GM18870 (cell line): ENCODE measurements around the gene SBK3.
"Not testable (repeated sequence)": the region's sequence is repeated elsewhere in the genome, so short reads cannot be mapped to it uniquely, and the experiment has no call there.

Experiments used
- ATAC-seq: cut with Tn5 transposase; IDR thresholded peaks from one replicate; pipeline ENCODE4 v1.9.1; 2021; ENCODE audit warnings: moderate library complexity; ENCODE audit not compliant: unreplicated experiment

The SBK3 gene

DNA sequence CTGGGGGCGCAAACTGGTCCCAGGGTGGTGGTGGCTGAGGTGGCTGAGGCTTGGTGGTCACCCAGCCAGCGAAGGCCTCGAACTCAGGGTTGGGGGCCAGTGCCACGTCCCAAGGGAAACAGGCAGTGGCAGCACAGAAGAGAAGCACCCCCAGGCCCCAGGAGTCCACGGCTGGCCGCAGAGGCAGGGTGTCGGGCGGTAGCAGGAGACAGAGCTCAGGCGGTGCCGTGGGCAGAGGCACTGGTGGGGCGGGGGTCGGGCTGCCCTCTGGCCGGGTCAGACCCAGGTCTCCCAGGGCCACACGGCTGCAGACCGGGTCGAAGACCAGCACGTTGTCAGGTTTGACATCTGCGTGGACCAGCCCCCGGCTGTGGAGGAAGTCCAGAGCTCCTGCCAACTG, 4.3 kb downstream of the SBK3 start:
- ATAC-seq: no peak

DNA sequence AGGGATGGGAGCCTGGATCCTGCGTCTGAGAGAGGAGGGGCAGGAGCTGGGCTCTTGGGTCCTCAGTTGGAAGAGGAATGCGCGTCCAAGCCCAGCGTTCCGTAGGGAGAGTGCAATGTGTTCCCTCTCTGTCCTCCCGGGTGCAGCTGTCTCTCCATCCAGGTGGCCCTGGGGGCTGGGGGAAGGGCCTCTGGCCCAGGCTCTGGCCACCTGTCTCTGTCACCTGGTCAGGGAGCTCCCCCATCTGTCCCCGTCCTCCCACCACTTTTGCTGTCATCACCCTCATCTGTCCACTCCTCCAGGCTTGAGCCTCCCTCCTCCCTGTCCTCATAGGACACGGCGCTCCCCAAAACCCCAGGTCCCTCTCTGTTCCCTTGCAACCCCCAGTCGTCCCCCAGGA, 4.7 kb downstream of the SBK3 start:
- no peak for ATAC-seq

DNA sequence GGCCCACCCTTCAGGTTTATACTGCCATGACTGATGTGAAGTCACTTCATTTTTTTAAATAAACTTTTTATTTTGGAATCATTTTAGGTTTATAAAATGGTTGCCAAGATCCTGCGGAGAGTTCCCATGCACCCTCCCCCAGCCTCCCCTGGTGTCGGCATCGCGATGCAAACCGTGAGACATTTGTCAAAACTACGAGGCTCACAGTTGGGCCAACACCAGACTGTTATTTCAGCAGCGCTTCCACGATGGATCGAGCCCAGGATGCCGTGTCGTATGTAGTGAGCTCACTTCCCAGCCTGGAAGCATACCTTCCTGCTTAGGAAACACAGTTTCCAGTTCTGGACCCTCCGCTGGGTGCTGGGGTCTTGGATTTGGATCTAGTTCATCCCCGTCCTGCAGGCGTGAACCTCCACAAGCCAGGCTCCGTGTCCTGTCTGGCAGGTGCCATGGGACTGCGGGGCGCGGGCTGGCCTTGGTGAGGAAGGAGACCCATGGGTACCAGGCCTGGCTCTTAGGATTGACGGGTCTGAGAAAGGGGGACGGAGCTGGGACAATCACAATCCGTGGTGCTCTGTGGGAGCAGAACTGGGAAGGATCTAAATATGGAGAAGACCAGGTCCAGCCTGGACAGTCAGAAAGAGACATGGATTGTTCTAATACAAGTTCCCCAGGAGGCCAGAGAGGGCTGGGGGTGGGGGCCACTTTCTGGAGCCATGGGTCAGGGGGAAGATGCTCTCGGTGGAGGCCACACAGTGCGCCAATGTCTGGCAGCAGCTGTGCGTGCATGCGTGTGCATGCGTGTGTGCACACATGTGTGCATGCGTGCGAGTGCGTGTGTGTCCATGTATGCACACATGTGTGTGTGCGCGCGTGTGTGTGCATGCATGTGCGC, 6.0 kb downstream of the SBK3 start:
- no peak for ATAC-seq

DNA sequence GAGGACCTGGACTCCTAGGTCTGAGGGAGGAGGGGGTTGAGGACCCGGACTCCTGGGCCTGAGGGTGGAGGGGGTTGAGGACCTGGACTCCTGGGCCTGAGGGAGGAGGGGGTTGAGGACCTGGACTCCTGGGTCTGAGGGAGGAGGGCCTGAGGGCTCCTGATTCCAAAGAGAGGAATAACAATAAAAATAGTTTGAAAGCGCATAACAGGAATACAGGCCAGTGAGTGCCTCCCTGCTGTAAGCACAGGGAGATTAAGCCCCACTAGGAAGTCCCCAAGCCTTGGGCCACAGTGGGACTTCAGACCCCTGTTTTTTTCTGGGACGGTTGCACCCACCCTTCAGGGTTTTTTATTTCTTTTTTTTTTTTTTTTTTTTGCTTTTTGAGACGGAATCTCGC, 7.2 kb downstream of the SBK3 start:
- ATAC-seq: no peak

DNA sequence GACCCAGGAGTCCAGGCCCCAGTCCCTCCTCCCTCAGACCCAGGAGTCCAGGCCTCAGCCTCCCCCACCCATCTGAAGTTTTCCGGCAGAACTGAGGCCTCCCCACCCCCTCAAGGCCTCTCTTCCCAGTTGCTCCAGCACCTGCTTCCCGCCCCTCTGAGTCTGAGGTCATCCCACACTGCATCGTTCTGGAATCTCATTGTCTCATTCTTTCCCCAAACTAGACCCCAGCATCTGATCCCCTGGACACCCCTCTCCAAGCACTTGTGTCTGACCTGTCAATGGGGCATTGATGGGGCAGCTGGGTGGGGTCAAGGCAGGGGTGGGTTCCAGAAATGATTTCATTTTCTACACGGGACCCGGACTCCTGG, 7.6 kb downstream of the SBK3 start:
- ATAC-seq: no peak

DNA sequence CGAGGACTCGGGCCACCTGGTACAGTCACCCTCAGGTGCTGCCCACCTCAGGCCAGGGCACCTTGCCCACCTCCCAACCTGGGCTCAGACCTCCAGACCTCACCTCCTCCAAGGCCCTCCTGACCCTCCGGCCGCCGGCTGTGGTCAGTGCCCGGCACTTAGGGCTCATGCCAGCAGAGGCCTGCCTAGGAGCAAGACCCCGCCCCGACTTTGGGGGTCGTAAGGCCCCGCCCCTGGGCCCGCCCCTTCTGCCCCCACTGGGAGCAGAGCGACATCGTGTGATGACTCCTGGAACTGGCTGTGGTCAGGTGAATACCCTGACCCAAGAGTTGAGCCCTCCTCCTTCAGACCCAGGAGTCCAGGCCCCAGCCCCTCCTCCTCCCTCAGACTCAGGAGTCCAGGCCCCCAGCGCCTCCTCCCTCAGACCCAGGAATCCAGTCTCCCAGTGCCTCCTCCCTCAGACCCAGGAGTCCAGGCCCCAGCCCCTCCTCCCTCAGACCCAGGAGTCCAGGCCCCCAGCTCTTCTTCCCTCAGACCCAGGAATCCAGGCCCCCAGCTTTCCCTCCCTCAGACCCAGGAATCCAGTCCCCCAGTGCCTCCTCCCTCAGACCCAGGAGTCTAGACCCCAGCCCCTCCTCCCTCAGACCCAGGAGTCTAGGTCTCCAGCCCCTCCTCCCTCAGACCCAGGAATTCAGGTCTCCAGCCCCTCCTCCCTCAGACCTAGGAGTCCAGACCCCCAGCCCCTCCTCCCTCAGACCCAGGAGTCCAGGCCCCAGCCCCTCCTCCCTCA, 8.2 kb downstream of the SBK3 start, which contains the start of gene SBK2:
SBK2 (minus strand) TSS at position 183 of the 790 bp plus-strand sequence. CDS start 839 bp downstream, outside the sequence.
- no peak for ATAC-seq

DNA sequence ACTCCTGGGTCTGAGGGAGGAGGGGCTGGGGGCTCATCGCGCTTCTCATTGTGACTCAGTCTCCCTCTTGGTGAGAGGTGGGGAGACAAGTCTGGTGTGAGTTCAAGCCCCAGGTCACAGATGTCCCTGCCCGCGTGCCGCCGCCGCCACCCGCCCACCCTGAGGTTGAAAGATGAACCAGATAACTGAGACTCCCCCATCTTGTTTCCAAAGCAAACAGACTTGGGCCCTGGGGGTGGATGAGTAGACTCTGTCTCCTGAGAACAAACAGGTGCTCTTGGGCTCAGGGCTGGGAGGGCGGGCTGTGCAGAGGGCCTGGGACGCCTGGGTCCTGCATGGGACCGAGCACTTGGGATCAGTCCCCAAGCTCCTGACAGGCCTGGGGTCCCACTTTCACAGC, 9.0 kb downstream of the SBK3 start:
- ATAC-seq: no peak

DNA sequence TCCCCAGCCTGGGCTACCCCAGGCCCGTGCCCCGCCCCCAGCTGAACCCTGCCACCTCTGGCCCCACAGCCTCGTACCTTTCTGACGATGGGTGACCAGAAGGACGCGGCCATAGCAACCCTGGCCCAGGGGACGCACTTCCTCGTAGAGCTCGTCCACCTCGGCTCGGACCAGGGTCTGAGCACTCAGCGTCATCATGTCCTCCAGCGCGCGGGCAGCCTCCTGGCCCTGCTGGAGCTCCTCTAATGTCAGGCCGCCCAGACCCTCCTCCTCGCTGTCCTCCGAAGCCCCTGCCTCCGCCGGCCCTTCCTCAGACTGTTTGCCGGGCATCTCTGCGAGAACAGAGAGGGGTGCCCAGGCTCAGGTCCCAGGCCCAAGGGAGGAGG, 9.4 kb downstream of the SBK3 start:
- ATAC-seq: no peak

DNA sequence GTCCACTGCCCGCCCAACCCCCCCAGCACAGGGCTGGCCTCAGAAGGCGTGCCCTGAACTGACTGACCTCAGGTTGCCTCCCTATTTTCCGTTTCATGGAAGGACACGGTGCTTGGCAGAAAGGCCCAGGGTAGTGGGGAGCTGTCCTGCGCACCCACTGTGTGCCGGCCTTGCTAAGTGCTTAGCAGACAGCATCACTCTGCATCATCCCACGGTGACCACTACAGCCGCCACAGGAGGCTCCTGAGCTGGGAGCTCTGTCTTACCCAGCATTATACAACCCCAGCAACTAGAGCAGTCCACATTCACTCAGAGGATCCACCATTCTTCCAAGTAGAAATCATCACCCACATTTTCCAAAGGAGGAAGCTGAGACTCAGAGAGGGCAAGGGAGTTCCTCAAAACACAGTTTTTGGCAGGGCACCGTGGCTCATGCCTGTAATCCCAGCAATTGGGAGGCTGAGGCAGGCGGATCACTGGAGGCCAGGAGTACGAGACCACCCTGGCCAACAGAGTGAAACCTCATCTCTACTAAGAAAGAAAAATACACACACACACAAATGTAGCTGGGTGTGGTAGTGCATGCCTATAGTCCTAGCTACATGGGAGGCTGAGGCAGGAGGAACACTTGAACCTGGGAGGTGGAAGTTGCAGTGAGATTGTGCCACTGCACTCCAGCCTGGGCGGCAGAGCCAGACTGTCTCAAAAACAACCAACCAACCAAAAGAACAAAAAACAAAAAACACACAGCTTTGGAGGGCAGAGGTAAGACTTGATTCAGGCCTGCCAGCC, 10.0 kb downstream of the SBK3 start:
- ATAC-seq: no peak

DNA sequence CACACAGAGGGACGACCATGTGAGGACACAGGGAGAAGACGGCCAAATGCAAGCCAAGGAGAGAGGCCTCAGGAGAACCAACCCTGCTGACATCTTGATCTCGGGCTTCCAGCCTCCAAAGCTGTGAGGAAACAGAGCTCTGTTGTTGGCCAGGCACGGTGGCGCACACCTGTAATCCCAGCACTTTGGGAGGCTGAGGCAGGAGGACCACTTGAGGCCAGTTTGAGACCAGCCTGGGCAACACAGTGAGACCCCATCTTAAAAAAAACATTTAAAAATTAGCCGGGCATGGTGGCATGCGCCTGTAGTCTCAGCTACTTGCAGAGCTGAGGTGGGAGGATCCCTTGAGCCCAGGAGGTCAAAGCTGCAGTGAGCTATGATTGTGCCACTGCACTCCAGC, 11.1 kb downstream of the SBK3 start:
- not testable (repeated sequence) for ATAC-seq

DNA sequence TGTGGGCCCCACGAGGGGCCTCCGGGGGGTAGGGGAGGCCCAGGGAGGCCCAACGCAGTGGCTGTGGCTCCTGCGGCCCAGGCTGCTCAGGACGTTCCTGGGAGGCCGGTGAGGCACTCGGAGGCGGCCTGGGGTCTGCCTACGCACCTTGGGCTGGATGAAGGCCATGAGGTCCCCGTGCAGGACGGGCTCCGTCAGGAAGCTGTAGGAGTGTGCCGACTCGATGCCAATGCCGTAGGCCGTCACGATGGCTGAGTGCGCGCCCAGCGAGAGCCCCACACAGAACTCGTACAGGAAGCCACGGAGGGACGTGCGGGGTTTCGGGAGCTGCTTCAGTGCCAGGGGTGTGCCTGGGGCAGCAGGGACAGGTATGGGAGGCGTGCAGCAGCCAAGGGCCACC, 14.3 kb downstream of the SBK3 start:
- ATAC-seq: no peak

DNA sequence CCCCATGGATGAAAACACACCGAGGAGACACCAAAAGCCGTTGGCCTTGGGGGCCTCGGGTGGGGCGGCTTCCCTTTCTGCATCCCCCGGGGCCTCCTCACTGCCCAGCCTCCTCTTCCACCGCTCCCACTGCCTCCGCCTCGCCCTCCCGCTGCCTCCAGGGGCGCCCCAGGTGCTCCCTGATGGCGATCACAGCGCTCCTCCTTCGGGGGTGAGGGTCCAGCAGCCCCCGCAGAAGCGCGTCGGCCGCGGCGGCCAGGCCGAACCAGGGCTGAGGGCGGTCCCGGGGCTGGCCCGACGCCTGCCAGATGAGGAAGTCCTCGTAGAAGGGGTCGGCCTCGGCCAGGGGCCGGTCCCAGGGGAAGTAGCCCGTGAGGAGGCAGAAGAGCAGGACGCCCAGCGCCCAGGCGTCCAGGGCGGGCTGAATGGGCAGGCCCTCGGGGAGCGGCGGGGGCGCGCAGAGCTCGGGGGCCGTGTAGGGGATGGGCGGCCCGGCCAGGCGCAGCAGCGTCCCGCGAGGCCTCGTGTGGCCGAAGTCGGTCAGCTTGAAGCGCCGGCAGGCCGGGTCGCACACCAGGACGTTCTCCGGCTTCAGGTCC, 15.6 kb downstream of the SBK3 start:
- ATAC-seq: no peak

DNA sequence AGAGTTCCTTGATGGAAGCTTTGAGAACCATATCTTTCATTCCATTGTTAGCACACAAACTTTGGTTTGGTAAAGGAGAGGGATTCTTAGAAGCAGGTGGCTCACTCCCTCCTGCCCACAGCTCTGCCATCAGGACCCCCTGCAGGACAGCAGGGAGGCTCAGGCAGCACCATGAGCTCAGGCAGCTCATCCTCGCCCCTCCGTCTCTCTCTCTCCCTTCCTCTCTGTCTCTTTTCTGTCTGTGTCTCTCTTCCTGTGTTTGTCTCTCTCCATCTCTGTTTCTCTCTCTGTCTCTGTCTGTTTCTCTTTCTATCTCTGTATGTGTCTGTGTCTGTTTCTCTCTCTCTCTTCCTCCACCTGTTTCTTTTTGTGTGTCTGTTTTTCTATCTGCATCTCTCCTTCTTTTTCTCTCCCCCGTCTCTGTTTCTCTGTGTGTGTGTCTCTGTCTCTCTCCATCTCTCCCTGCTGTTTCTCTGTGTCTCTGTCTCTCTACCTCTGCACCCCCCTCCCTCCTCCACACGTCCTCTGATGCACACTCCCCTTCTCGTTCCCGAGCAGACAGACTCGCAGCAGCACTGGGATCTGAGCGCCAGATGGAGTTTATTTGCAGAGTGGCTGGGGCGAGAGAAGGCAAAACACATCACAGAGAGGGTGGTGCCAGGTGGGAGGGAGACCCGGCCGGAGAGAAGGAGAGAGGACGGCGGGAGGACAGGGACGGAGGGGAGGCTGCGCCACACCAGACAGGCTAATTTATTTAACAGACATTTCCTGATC, 17.1 kb downstream of the SBK3 start:
- ATAC-seq: no peak

DNA sequence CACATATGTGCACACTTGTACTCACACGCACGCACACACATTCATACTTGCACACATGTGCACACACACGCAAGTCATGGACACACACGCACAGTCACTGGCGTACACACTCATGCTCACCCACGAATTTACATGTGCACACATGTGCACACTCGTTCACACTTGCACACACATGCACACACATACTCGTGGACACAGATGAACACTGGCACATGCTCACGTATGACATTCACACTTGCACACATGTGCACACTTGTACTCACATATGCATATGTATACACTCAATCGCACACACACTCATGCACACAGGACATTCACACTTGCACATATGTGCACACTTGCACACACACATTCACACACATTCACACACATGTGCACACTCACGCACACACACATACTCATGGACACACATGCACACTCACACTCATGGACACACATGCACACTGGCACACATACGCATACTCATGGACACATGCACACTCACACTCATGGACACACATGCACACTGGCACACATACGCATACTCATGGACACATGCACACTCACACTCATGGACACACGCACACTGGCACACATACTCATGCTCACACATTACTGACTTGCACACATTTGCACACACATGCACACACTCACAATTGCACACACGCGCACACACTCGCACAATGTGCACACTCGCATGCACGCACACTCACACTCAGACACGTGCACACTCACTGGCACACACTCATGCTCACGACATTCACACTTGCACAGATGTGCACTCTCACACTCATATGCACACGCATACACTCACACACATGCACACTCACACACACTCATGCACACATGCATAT, 17.9 kb downstream of the SBK3 start:
- ATAC-seq: no peak

DNA sequence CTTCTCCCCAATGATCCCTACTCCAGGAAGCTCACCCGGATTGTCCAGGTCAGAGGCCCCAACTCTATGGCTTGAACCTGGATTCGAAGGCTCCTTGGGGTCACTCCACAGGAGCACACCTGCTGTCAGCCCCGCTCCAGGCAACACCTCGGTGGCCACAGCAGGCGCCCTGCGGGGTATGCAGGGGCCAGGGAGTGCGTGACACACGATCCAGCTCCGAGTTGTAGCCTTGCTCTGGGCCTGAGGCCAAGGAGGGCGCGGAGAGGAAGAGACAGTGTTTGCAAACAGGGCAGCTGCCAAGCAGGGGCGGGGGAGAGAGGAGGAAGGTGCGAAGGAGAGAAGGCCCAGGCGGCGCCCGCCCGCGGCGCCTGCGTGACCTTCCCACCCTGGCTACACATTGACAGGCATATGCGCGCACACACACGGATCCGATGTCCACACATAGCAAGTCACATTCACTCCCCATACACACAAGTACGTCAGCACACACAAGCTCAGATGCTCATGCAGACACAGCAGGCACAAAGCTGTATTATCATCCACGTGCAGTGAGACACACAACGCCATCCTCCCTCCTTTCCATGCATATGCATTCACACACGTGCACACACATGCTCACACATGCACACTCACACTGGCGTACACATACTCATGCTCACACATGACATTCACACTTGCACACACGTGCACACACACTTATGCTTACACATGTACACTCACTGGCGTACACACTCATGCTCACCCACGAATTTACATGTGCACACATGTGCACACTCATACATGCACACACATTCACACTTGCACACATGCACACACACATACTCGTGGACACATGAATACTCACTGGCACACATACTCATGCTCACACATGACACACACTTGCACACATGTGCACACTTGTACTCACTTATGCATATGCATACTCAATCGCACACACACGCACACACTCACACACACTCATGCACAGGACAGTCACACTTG, 18.8 kb downstream of the SBK3 start:
- ATAC-seq: no peak

DNA sequence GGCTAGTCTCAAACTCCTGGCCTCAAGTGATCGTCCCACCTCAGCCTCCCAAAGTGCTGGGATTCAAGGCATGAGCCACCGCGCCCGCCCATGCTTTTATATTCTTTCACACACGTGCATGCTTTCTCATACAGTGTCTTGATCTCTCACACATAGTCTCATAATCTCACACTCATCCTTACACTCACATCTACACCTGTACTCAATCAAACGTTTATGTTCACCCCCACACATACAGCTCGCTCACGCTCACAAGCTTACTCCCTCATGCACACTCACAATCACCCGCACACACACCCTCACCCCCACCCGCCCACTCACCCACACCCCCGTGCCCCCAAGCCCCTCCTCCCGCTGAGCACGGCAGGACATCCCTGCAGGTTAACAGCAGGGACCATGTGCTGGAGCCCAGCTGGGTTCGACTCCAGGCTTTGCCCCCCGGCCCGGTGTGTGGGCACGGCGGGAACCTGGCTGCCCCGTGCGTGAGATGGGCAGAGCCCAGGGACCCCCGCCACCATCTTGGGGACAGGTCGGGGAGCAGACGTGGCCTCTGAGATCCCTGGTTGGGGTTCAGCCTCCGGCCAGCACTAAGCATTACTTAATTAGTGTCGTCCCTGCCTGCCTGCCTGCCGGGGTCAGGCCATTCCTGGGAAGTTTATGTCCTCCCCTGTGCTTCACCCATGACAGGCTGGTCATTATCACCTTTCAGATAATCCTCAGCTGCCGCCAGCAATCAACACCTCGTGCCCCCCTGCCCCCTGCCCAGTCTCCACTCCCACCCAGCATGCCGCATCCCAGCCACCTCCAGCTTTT, 19.8 kb downstream of the SBK3 start:
- ATAC-seq: no peak

DNA sequence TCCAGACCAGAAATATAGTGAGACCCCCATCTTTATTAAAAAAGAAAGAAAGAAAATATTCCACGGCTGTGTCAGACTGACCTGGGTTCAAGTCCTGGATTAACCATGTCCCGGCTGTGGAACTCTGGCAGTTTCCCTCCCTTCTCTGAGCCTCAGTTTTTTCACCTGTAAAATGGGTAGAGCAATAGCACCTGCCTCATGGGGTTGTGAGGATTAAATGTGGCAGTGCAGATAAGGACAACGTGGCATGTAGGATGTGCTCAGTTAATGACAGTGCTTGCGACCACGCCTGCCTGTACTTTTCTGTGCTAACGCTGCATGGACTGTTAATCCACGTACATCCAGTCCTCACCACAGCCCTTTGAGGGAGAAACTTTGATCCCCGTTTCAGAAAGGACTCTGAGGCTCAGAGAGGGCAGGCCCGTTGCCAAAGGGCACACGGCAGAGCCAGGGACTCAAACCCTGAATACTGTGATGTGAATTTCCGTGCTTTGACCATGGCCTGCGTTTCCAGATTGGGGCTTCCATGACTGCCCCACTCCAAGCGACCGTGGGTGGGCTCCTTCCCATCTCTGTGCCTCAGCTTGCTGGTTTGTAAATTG, 24.6 kb downstream of the SBK3 start:
- ATAC-seq: no peak
